GM20000 (cell line): ENCODE measurements around the gene MED17.

ENCODE experiments used
- DNase-seq: peaks from one replicate; pipeline ENCODE4 v3.0.0; 2012; ENCODE audit warnings: low spot score
- TF ChIP-seq, protein P1 (sequence below): IDR thresholded peaks from 2 replicates; pipeline ENCODE4 v1.5.1; 2012; ENCODE audit warnings: mild to moderate bottlenecking, control low read depth; ENCODE audit errors: extremely low read depth, missing control alignments

The MED17 gene

GRCh38 chr11:93829598-93829997 lies 45.5 kb downstream of the MED17 start:
- TF ChIP-seq, protein P1, sequence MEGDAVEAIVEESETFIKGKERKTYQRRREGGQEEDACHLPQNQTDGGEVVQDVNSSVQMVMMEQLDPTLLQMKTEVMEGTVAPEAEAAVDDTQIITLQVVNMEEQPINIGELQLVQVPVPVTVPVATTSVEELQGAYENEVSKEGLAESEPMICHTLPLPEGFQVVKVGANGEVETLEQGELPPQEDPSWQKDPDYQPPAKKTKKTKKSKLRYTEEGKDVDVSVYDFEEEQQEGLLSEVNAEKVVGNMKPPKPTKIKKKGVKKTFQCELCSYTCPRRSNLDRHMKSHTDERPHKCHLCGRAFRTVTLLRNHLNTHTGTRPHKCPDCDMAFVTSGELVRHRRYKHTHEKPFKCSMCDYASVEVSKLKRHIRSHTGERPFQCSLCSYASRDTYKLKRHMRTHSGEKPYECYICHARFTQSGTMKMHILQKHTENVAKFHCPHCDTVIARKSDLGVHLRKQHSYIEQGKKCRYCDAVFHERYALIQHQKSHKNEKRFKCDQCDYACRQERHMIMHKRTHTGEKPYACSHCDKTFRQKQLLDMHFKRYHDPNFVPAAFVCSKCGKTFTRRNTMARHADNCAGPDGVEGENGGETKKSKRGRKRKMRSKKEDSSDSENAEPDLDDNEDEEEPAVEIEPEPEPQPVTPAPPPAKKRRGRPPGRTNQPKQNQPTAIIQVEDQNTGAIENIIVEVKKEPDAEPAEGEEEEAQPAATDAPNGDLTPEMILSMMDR: no peak
- DNase-seq: no peak

GRCh38 chr11:93831343-93832127 lies 47.5 kb downstream of the MED17 start:
- no peak for DNase-seq
- TF ChIP-seq, protein P1: no peak

DNA sequence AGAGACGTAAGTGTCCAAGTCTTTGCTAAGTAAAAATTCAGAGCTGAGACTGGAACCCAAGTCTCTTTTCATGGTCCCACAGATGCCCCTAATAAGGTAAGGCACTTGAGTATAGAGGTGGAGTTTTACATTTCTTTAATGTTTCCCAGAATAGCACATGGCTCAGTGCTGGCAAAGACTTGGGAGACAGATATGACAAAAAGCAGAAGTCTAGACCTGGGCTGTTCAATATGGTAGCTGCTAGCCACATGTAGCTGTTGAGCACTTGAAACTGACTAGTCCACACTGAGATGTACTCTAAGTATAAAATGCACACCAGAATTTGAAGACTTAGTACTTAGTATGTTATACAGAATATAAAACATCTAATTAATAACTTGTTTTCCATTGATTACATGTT lies 48.7 kb downstream of the MED17 start:
- no peak for DNase-seq
- TF ChIP-seq, protein P1: no peak

GRCh38 chr11:93838967-93839366 lies 54.9 kb downstream of the MED17 start:
- TF ChIP-seq, protein P1: no peak
- no peak for DNase-seq

GRCh38 chr11:93840180-93840579 lies 56.1 kb downstream of the MED17 start:
- no peak for DNase-seq
- TF ChIP-seq, protein P1: no peak

DNA sequence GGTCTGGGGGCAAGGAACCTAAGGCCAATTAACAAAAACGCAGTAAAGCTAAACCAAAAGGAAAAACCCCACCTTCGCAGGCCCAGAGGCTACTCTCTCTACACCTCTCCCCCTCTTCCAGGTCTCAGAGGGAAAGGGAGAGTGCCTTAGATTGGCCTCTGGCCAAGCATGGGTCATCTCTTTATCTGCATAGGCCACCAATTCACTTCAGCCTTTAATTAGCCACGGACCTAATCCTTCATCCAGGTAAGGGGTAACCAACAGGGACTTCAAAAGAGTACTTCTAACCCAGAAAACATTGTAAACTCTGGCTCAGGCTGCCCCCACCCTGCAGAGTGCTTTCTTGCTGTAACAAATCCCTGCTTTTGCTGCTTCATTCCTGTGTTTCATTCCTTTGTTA lies 56.9 kb downstream of the MED17 start:
- TF ChIP-seq, protein P1: no peak
- no peak for DNase-seq

DNA sequence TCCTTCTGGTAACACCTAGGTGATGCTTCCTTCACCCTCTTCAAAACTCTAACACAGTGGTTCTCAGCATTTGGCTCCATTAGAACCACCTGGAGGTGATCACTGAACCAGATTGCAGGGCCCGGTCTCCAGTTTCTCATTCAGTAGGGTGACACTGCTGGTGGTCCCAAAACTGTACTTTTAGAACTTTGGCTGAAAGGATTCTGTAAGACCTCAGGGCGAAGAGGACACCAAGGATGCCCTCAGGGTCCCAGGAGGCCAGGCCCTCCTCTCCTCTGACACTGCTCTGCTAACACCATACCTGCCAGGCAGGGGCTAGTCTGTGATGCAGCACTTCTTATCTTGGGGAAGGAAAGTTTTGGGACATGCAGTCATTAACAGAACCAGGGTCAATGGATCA lies 57.4 kb downstream of the MED17 start:
- no peak for DNase-seq
- TF ChIP-seq, protein P1: no peak
